NCI-H128 (cell line): ENCODE data around the gene DCN.

ENCODE experiments used
- DNase-seq: peaks from one replicate; lab custom pipeline; 2025; ENCODE audit not compliant: unreplicated experiment; lab: John Stamatoyannopoulos, UW

Gene DCN

DNA sequence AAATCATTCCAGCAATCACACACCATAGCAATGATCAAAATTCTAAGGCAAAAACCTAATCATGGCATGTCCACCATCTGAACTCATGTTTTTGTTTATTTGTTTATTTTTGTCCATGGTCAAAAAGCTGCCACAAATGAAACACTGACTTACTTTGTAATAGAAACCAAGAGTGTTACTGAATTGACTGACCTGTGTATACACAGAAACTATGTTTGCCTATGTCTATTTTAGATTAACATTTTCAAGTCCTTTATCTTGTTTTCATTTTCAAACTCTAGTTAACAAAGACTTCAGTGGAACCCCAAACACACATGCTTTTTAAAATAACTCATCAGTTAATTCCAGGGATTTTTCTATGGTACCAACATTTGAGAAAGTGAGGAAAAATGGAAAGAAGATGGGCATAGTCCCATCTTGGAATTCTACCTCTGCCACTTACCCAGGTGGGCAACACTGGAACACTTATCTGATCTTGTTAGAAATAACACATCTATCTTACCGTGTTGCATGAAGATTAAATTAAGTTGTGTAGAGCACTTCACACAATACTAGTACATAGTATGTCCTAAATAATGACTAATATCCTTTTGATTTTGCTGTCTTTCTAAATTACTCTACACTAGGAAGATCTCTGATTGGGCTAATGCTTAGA is 77.7 kb downstream of the DCN start:
- no peak for DNase-seq

DNA sequence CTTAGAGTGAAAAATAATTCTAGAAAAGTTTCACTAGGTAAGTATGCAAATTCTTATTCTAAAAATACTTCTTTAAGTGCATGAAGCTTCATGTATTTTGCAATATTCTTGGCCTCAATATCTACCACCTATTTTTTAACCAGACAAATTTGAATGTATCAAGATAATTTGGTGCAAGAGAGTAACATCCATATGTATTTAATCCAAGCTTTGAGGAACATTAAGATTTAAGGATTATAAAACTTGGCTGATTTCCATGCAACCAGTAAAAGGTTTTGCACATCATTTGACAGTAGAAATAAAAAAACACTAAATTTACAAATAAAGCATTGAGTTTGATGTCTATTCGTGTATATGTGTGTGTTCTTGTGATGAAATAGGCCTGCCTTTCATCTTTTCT is 79.0 kb downstream of the DCN start:
- DNase-seq, result no peak

- DNase-seq, result no peak
Measured at GRCh38 chr12:91103101-91103500, 79.5 kb downstream of the DCN start.

DNA sequence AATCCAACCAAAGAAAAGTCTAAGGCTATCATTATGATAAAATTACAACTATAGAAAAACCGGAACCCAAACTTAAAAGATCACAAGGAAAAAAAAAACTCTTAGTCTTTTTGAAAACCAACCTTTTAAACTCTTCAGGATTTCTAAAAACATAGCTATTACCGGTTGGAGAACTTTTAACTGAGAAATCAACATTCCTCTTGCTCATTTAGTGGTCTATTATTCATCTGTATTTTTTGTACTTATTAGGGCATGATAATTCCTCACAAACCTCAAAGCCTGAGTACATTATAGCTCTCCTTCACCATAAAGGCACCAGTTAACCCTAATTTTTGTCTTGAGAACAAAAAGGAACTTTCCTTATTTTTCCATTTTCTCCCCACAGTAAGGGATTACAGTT is 81.7 kb downstream of the DCN start:
- DNase-seq, result no peak

- no peak for DNase-seq
Measured at GRCh38 chr12:91099836-91100235, 82.8 kb downstream of the DCN start.

DNA sequence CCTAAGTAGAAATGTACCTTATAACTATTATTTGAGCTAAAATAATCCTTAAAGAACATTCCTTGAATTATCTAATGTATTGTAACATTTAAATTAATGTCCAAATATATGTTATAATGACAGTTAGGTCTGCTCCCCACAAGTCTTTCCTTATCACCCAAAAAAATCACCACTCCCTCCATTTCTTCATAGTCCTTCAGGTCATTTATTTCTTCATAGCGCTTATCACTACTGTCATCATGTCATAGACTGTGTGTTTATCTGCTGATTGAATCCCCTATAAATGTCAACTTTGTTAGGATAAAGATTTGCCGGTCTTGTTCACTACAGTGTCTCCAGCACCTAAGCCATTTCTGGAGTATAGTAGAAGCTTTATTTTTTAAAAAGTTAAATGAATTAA is 83.3 kb downstream of the DCN start:
- DNase-seq, result no peak

DNA sequence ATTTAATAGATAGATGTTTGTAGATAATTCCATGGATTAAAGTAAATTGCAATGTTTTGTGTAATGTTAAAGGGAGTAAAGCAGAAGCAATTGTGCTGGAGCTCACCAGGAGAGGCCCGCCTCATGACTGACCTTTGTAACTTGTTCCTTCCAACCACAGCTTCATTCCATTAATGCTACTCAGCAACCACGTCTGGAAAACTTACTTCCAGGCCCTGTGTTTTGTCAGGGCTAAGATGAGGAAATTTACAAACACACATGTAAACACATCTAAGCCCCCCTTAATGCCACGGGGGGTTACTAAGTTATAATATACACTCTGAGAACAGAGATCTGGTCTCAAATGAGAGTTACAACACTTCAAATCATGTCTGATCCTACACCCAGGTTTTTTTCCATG is 83.7 kb downstream of the DCN start:
- DNase-seq, result no peak

DNA sequence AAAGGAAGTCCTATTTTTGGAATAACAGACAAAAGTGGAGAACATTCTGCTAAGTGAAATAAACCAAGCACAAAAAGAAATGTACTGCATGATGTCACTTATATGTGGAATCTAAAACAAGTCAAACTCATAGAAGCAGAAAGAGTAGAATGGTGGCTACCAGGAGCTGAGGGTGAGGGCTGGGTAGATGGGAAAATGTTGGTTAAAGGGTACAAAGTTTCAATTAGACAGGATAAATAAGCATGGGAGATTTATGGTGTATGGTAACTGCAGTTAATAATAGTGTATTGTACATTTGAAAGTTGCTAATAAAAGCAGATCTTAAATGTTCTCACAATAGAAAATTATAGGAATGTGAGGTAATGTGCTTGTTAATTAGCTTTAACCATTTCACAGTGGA is 84.2 kb downstream of the DCN start:
- no peak for DNase-seq

- no peak for DNase-seq
Measured at GRCh38 chr12:91094957-91095356, 87.7 kb downstream of the DCN start.

DNA sequence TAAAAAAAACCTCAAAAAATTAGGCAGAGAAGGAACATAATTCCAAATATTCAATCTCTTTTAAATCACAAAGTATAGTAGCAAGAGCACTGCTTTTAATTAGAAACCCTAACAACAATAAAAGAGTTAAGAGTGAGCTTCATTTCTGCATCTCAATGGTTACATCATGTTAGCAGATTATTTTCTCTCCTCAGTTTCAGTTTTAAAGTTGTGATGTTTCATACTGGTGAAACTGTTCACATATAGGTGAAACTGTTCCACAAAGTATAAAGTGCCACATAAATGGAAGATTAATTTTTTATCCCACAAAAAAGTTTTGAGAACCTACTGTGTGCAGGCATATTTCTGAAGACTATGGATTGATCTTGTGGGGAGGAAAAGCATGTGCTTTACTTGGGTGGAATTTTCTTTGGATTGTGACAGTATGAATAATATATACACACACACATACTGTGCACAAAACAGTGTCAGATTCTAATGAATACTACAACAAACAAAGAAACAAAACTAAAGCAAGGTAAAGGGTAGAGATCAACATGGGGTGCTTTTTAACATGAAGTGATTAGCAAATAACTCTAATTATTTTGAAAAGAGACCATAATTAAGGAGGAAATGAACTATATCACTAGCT is 88.5 kb downstream of the DCN start:
- DNase-seq, result no peak

- no peak for DNase-seq
Measured at GRCh38 chr12:91093341-91093740, 89.3 kb downstream of the DCN start.

DNA sequence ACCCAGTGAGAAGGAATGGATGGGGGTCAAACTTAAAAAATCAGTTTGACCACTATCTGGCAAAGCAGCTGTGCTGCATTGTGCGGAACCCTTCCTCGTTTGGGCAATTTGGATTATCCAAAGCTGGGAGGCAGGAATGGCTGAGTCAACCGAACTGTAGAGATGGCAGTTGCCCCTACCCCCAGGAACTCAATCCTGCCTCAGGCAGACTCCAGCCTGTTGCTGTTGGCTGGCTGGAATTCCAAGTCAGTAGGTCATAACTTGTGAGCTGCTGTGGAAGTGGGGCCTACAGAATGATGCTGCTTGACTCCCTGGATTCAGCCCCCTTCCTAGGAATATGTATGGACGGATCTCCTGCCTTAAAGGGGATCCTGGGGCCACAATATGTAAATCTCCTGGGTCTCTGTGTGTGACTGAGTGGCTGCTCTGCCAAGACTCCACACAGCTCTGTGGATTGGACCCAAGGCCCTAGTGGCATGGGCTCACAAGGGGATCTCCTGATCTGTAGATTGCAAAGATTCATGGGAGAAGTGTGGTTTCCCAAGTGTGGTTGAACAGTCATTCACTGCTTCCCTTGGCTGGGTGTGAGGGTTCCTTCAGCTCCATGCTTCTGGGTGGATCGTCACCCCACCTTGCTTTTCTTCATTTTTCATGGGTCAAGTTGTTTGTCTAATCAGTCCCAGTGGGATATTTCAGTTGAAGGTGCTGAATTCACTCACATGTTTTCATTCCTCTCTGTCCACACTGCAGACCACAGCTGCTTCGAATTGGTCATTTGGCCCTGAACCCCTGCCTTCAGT is 90.5 kb downstream of the DCN start:
- no peak for DNase-seq
